ENCODE data around the gene TMEM121B.

- TF ChIP-seq EP300 (IDR thresholded peaks at IDR 0.05; ENCODE audit: borderline replicate concordance) (no peak), CREB1 (IDR thresholded peaks at IDR 0.05; ENCODE audit: low read depth) (no peak), CEBPB (IDR thresholded peaks at IDR 0.05) (no peak), MAX (IDR thresholded peaks at IDR 0.05) (no peak), ZBTB7A (IDR thresholded peaks at IDR 0.05; ENCODE audit: low read depth) (no peak), REST (IDR thresholded peaks at IDR 0.05; ENCODE audit: low read depth) (no peak), RAD21 (IDR thresholded peaks at IDR 0.05; ENCODE audit: low read depth) (no peak), FOXM1 (IDR thresholded peaks at IDR 0.05; ENCODE audit: borderline replicate concordance, low read depth) (no peak), TEAD4 (IDR thresholded peaks at IDR 0.05) (no peak), YY1 (IDR thresholded peaks at IDR 0.05; ENCODE audit: low read depth) (no peak), TAF1 (IDR thresholded peaks at IDR 0.05; ENCODE audit: low read depth) (no peak)
Observed at GRCh38 chr22:17152971-17153370, 31.8 kb upstream of the TMEM121B start.
